Stimulated activated CD8-positive, alpha-beta memory T cell treated with anti-CD3 and anti-CD28 coated beads, Interleukin-7, amount 100 ng/mL, for 4 hours (primary cell): ENCODE measurements around the gene SLC17A4.

ENCODE experiments used
- DNase-seq, 2 donors: peaks; one replicate each; pipeline ENCODE4 v3.0.0-alpha.2; 2020; ENCODE audit warnings: low read depth in 2 of 2

SLC17A4 gene

GRCh38 chr6:25815194-25815593 is 60.7 kb downstream of the SLC17A4 start:
- no peak for DNase-seq

GRCh38 chr6:25816252-25816651 is 61.7 kb downstream of the SLC17A4 start:
- no peak for DNase-seq

DNA sequence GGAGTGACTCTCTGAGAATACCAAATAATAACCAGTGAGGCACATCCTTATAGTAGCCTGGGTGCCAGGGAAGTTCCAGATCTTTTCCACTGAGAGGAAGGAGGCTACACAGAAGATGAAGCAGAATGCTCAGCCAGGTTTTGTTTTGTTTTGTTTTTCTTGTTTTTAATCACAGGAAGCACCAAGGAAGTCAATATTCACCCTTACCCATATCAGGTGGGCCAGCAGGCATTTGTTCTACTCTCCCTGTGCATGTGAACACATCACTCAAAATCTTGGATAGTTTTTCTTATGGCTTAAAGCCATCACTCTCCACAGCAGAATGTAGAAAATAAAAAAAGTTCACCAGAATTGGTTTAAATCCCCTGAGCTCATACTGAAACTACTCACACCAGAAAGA is 66.8 kb downstream of the SLC17A4 start:
- no peak for DNase-seq

- DNase-seq = no peak
Observed at GRCh38 chr6:25829375-25829774, 74.8 kb downstream of the SLC17A4 start.

- DNase-seq = no peak
Observed at GRCh38 chr6:25830458-25830857, 75.9 kb downstream of the SLC17A4 start.
